ENCODE data around the gene SDK1.

SDK1 gene

GRCh38 chr7:4066626-4067475, 765.8 kb downstream of the SDK1 start:
- DNase-seq: no peak

GRCh38 chr7:4067476-4067760, 766.4 kb downstream of the SDK1 start:
- DNase-seq: no peak

- no peak for DNase-seq
Observed at GRCh38 chr7:4067874-4068273, 766.8 kb downstream of the SDK1 start.

GRCh38 chr7:4068286-4068685, 767.2 kb downstream of the SDK1 start:
- no peak for DNase-seq

- no peak for DNase-seq
Observed at GRCh38 chr7:4069268-4070095, 768.4 kb downstream of the SDK1 start.

GRCh38 chr7:4070214-4070613, 769.2 kb downstream of the SDK1 start:
- DNase-seq: no peak

- no peak for DNase-seq
Observed at GRCh38 chr7:4071370-4072058, 770.5 kb downstream of the SDK1 start.

GRCh38 chr7:4072161-4072925, 771.3 kb downstream of the SDK1 start:
- no peak for DNase-seq

GRCh38 chr7:4073052-4073451, 772.0 kb downstream of the SDK1 start:
- no peak for DNase-seq

- no peak for DNase-seq
Observed at GRCh38 chr7:4073750-4074149, 772.7 kb downstream of the SDK1 start.

- DNase-seq: no peak
Observed at GRCh38 chr7:4074407-4074806, 773.4 kb downstream of the SDK1 start.

- DNase-seq: no peak
Observed at GRCh38 chr7:4074994-4075393, 773.9 kb downstream of the SDK1 start.

GRCh38 chr7:4076701-4077294, 775.7 kb downstream of the SDK1 start:
- DNase-seq: no peak

GRCh38 chr7:4077980-4078379, 776.9 kb downstream of the SDK1 start:
- no peak for DNase-seq

GRCh38 chr7:4078580-4078979, 777.5 kb downstream of the SDK1 start:
- no peak for DNase-seq

GRCh38 chr7:4079366-4079765, 778.3 kb downstream of the SDK1 start:
- no peak for DNase-seq

- no peak for DNase-seq
Observed at GRCh38 chr7:4079956-4080355, 778.9 kb downstream of the SDK1 start.

- DNase-seq: no peak
Observed at GRCh38 chr7:4080954-4081353, 779.9 kb downstream of the SDK1 start.

- no peak for DNase-seq
Observed at GRCh38 chr7:4083513-4083912, 782.5 kb downstream of the SDK1 start.

GRCh38 chr7:4084271-4084670, 783.2 kb downstream of the SDK1 start:
- DNase-seq: no peak

- DNase-seq: no peak
Observed at GRCh38 chr7:4085937-4086691, 785.1 kb downstream of the SDK1 start.

GRCh38 chr7:4086723-4087122, 785.7 kb downstream of the SDK1 start:
- DNase-seq: no peak
